ENCODE results near the gene GRID1. TPM values are rescaled to one million over a fixed set of nuclear protein-coding genes. Genes with fewer than 3 reads are reported as not detected.

GRID1 gene
- polyA plus RNA-seq, 1 of the 3 experiments (the other 2 are of a cell fraction), result 0.13 TPM

DNA sequence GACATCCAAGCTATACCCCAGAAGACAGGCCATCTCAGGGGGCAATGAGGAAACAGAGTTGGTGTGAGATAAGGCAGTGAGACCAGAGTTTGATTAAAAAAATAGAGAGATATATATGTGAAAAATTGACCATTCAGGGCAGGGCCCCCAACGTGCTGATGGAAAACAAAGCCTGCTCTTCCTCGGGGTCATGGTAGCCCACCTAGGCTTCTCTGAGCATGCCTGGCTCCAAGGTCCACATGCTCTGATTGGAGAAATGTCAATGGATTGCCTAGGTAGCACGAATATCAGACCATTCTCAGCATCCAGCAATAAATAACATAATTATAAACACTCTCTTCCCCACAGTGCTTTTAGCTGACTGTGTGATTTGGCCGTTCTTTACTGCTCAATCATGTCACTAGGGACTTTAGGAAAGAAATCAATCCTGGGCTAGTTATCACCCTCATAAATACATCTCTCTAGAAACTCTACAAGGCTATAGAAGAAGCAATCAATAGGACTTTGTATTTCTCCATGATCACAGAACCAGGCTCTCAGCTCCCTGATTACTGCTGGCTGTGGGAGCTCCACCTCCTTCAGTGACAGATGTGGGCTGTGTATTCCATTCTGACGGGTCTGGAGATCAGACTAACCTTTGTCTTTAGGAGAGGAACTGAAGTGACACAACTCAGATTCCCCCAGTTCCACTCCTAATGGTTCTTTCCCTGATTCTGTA, 766.4 kb downstream of the GRID1 start:
- no peaks in the 10 kb centered on the region for H3K9me3 ChIP-seq
- WGBS (ENCODE audit: low lambda C conversion rate), result 12% methylated on average over 5 of the region's 5 CpGs
- CTCF ChIA-PET, result interaction anchor here (1.0 kb wide), 1 partner anchor 743 kb away, joined by 3 read pairs; no protein-coding TSS in a partner anchor

DNA sequence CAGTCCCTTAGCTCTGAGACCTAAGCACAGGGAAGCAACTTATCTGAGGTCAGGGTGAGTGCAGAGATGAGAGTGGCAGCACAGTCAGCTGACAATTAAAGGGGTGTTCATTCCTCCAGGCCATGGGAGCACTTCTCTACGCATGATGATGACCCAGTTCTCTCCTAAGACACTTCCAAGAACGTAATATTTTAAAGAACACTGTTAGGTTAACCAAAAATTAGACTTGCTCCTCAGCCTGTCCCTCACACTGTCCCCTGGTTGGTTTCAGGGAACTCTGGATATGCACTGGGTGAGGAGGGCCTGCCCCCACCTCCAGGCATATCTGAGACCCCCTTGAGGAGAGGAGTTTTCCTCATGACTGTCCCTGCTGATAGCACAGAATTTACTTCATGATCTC, 767.5 kb downstream of the GRID1 start:
- ChIA-PET POLR2A (no interaction called here), CTCF (no interaction called here)
- no peak overlapping the region for H3K4me2 ChIP-seq
- H3K4me1 ChIP-seq (ENCODE audit: control insufficient read depth in 1 of 2, insufficient read depth in 2 of 2, low read depth in 1 of 2, low read length in 1 of 2), result no peaks in the 10 kb centered on the region
- H4K20me1 ChIP-seq (ENCODE audit: insufficient read depth), result no peaks in the 10 kb centered on the region
- H3K9me2 ChIP-seq, result no peaks in the 10 kb centered on the region
- H3K4me3 ChIP-seq (ENCODE audit: low read depth in 2 of 2, low read length in 1 of 2), result no peak overlapping the region
- TF ChIP-seq SIN3A (IDR thresholded peaks at IDR 0.05; ENCODE audit: borderline replicate concordance, low read depth, low read length), result no peak
- no peak for TF ChIP-seq TEAD4 (IDR thresholded peaks at IDR 0.05; ENCODE audit: borderline replicate concordance, insufficient read depth)
- no peak for TF ChIP-seq CTCF (IDR thresholded peaks at IDR 0.05)
- no peak for DNase-seq
- no peaks in the 10 kb centered on the region for H3K27me3 ChIP-seq (ENCODE audit: insufficient read depth)
- H3K36me3 ChIP-seq (replicated peaks in 1 of 2; ENCODE audit: control insufficient read depth in 1 of 2, insufficient read depth in 2 of 2, low read length in 1 of 2), result no peaks in the 10 kb centered on the region
- no peak overlapping the region for H3K9ac ChIP-seq
- no peak overlapping the region for H2AFZ ChIP-seq (ENCODE audit: low read depth)
- 28% methylated on average over 2 of the region's 2 CpGs for WGBS (ENCODE audit: low lambda C conversion rate)
- H3F3A ChIP-seq (replicated peaks; ENCODE audit: insufficient read depth), result no peaks in the 10 kb centered on the region
- no peak overlapping the region for H3K27ac ChIP-seq (ENCODE audit: low read depth in 2 of 2, low read length in 1 of 2)
- H3K79me2 ChIP-seq (ENCODE audit: insufficient read depth), result no peaks in the 10 kb centered on the region
- H3K9me3 ChIP-seq, result no peaks in the 10 kb centered on the region

More for the DNA sequence above, 766.4 kb downstream of the GRID1 start:
- H3K9me2 ChIP-seq, result no peaks in the 10 kb centered on the region
- no peak overlapping the region for H3K9ac ChIP-seq
- no peak for DNase-seq
- no peak overlapping the region for H3K4me2 ChIP-seq
- H3K27ac ChIP-seq (ENCODE audit: low read depth in 2 of 2, low read length in 1 of 2), result no peak overlapping the region
- no peaks in the 10 kb centered on the region for H4K20me1 ChIP-seq (ENCODE audit: insufficient read depth)
- no peaks in the 10 kb centered on the region for H3K79me2 ChIP-seq (ENCODE audit: insufficient read depth)
- TF ChIP-seq GATA2 (CRISPR knock-in tag; IDR thresholded peaks at IDR 0.05) (no peak), TCF12 (IDR thresholded peaks at IDR 0.05) (no peak), RAD21 (IDR thresholded peaks at IDR 0.05; ENCODE audit: low read length) (no peak), TEAD4 (IDR thresholded peaks at IDR 0.05; ENCODE audit: borderline replicate concordance, insufficient read depth) (no peak), JUND (IDR thresholded peaks at IDR 0.05) (no peak), CTCF (IDR thresholded peaks at IDR 0.05) (no peak), ELF1 (IDR thresholded peaks at IDR 0.05) (no peak), MAX (IDR thresholded peaks at IDR 0.05; ENCODE audit: low read depth) (no peak), MXI1 (IDR thresholded peaks at IDR 0.05; ENCODE audit: low read depth, low read length) (no peak), NRF1 (IDR thresholded peaks at IDR 0.05; ENCODE audit: low read depth, low read length) (no peak), USF1 (IDR thresholded peaks at IDR 0.05; ENCODE audit: borderline replicate concordance, low read depth) (no peak)
- no peak overlapping the region for H3K4me3 ChIP-seq (ENCODE audit: low read depth in 2 of 2, low read length in 1 of 2)
- H2AFZ ChIP-seq (ENCODE audit: low read depth), result no peak overlapping the region
- H3F3A ChIP-seq (replicated peaks; ENCODE audit: insufficient read depth), result no peaks in the 10 kb centered on the region
- POLR2A ChIA-PET, result no interaction called here
- H3K27me3 ChIP-seq (ENCODE audit: insufficient read depth), result no peaks in the 10 kb centered on the region
- H3K4me1 ChIP-seq (ENCODE audit: control insufficient read depth in 1 of 2, insufficient read depth in 2 of 2, low read depth in 1 of 2, low read length in 1 of 2), result no peaks in the 10 kb centered on the region
- no peaks in the 10 kb centered on the region for H3K36me3 ChIP-seq (replicated peaks in 1 of 2; ENCODE audit: control insufficient read depth in 1 of 2, insufficient read depth in 2 of 2, low read length in 1 of 2)
